Posterior vena cava (tissue), 2 donors: ENCODE data around the gene SLC36A2. TPM values are rescaled to one million over a fixed set of nuclear protein-coding genes. Genes with fewer than 3 reads are reported as not detected.
"Not testable (repeated sequence)": the region's sequence is repeated elsewhere in the genome, so short reads cannot be mapped to it uniquely, and the experiment has no call there.

ENCODE experiments used
- DNase-seq: peaks from one replicate; pipeline ENCODE4 v3.0.0-alpha.2; 2020; ENCODE audit warnings: low spot score
- intact Hi-C, 2 donors: fragments of 100-400 bp; cut with DNase I; formaldehyde crosslinking; loops; one replicate each; pipeline versions ENCODE4 v1.14.1 to v1.14.2; 2022 to 2023
- total RNA-seq, 2 donors: library from RNA; stranded (reverse); fragmentation: NEBNext Ultra II Directional; extraction: Animal tissue kit (Norgen Biotek cat#: 25700); gene quantifications; one replicate each; pipeline ENCODE4 v1.2.1, GENCODE V29; 2021
- donor health status: DM: yes; HTN: yes; CAD: no.
- donor health status: DM: yes; HTN: yes; CAD: no.

SLC36A2 gene
- total RNA-seq, 2 donors from 2014 or later: not detected

- no peak for DNase-seq
- intact Hi-C loops: no loop called here
Observed at GRCh38 chr5:151332857-151333256, 14.5 kb downstream of the SLC36A2 start.

- intact Hi-C loops: no loop called here
- DNase-seq: no peak
Observed at GRCh38 chr5:151328734-151329133, 18.6 kb downstream of the SLC36A2 start.

GRCh38 chr5:151327585-151327984 is 19.8 kb downstream of the SLC36A2 start:
- intact Hi-C loops: no loop called here
- DNase-seq: no peak

DNA sequence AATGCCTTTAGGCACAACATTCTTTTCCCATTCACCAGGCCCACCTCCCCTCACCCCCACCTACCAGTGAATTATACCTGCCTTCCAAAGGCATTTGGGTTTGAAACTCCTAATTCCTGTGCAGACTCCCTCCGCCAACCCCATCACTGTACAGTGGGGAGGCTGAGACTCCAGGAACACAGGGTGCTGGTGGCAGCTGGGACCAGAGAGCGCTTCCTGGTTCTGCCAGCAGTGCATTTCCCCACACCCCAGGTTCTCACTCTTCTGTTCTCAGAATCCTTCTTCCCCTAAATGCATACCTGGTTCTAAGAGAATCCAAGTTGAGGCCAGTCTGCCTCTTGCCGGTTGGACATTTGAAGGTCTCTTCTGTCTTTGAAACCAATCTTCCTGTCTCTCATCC is 21.1 kb downstream of the SLC36A2 start:
- intact Hi-C loops: no loop called here
- DNase-seq: no peak

- no peak for DNase-seq
- intact Hi-C loops: no loop called here
Observed at GRCh38 chr5:151320481-151320880, 26.9 kb downstream of the SLC36A2 start.

GRCh38 chr5:151318850-151319732 is 28.3 kb downstream of the SLC36A2 start:
- intact Hi-C loops: no loop called here
- no peak for DNase-seq

DNA sequence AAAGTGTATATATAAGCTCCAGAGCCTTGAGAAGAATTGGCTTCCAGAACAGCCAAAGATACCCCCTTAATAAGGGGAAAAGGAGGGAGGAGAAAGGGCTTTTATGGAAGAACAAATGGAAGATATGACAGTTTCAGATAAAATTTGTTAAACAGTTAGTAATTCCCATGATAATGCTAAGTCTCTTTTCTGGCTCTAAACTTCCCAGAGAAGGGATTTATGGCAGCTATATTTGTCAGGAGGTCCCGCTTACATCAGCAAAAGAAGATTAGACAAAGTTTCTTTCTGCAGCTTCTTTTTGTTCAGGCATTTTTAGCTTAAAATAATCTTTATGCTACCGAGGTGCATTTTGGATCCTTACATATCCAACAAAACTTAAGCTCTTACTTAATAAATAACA is 29.5 kb downstream of the SLC36A2 start:
- intact Hi-C loops: no loop called here
- no peak for DNase-seq

- intact Hi-C loops: no loop called here
Observed at GRCh38 chr5:151315998-151316597, 31.3 kb downstream of the SLC36A2 start.

DNA sequence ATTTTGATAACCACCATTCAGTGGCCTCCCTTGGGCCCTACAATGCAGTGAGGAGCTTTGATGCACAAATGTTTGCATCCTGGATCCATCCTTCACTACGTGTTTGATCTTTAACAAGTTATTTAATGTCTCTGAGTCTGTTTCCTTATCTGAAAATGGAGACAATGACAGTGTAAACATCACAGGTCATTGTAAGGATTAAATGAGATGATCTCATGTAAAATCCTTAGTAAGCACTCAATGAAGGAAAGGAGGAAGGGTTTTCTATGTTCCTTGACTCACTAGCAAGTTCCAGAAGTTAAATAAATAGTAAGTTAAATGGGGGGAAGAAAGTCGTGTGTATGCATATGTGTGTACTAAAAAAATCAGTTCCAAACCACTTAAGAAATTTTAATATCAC is 34.0 kb downstream of the SLC36A2 start:
- intact Hi-C loops: no loop called here
- no peak for DNase-seq

More at GRCh38 chr5:151315998-151316597, 31.3 kb downstream of the SLC36A2 start:
- DNase-seq: peak; percentile 90

DNA sequence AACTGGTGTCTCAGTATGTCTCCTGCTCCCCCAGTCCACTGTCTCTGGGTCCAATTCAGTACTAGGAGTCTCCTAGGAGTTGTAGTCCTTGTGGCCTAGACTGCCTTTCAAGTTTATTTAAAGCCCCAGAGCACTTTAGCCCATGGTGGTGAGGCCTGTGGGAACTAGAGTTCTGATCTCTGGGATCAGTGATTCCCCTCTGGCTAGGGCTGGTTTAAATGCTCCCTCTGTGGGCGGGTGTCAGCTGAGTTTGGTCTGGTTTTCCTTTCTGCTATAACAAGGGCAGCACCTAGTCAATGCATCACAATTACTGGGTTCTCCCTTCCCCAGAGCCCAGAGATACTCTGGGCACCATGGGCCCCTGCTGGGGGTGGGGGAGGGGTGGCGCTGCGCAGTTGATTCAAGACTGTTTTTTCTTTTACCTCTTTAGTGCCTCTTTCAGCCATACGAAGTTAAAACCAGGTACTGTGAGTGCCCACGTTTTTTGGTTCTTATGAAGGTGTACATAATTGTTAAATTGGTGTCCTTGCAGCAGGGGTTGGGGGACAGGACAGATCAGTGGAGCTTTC is 34.5 kb downstream of the SLC36A2 start:
- intact Hi-C loops: no loop called here
- DNase-seq: no peak

DNA sequence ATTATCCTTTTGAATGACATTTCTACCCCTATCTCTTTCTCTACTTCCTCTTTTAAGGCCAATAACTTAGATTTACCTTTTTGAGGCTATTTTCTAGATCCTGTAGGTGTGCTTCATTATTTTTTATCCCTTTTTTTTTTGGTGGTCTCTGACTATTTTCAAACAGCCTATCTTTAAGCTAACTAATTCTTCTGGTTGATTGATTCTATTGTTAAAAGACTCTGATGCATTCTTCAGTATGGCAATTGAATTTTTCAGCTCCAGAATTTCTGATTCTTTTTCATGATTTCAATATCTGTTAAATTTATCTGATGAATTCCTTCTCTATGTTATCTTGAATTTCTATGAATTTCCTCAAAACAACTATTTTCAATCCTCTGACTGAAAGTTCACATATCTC is 36.4 kb downstream of the SLC36A2 start:
- no peak for DNase-seq
- intact Hi-C loops: no loop called here

- DNase-seq, intact Hi-C loops: not testable (repeated sequence)
Observed at GRCh38 chr5:151309821-151310220, 37.5 kb downstream of the SLC36A2 start.

GRCh38 chr5:151309266-151309665 is 38.1 kb downstream of the SLC36A2 start:
- DNase-seq, intact Hi-C loops: not testable (repeated sequence)

- intact Hi-C loops: no loop called here
- DNase-seq: no peak
Observed at GRCh38 chr5:151303666-151304065, 43.7 kb downstream of the SLC36A2 start, which contains the start of gene SLC36A3. Gene SLC36A3 (minus strand): TSS chr5:151303766. CDS start chr5:151303354, 412 bp downstream.

DNA sequence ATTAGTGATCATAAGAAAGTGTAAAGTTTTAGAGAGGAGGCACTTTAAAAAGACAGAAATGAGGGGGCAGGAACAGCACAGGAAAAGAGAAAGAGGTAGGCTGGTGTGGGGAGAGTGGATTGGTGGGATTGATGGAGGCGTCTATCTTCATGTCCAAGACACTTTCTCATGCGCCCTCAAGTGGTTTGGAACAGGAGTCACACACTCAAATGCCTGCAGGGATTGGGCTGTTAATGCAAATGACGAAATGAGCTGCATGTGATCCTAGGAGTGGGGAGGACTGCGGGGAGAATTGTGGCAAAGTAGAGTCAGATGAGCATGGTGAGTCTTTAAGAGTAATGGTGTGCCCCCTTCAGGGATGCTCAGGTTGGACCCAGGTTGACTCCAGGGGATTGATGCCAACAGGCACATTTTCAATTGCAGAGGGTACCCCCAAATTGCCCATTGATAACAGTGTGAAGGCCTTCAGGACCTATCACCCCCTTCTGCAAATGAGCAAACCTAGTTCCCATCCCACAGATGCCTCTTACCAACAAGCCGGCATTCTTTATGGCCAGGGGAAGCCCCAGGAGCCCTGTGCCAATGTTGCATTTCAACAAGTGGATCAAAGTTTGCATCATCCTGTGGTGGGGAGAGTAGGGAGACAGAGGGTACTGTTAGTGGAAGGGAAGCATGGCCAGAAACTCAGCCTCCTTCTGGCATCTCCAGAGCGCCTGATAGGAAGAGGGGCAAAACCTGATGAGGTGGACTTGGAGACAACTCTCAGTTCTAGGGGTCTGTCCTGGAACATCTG is 49.1 kb downstream of the SLC36A2 start:
- DNase-seq: no peak
- intact Hi-C loops: no loop called here

DNA sequence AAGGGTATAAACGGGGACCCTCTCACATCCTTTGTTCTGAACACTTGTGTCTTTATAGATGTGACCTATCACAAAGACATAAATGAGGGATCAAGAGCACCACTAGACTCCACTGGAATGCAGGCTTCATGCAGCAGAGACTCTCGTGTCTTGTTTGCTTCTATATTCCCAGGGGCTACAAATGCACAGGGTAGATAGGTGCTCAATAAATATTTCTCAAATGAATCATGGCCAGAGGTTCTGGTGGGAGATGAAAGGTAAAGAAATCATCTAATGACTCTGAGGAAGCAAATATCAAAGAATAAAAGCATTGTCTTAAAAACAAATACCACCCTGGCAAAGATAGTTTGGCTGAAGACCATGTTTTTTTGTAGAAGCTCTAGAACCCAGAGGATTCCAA is 50.4 kb downstream of the SLC36A2 start:
- intact Hi-C loops: no loop called here
- no peak for DNase-seq

DNA sequence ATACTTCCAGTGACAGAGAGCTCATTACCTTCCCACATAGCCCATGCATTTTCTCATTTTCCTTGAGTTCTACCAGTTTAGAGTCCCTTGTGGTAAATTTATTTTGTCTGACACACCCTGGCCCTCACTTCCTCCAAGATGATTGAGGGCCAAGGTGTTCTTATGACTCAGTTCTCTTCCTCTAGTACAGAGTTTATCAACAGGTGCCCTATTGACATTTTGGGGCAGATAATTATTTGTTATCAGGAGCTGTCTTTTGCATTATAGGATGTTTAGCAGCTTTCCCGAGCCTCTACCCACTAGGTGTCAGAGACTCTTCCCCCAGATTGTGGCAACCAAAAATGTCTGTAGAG is 50.9 kb downstream of the SLC36A2 start:
- DNase-seq: no peak
- intact Hi-C loops: no loop called here

GRCh38 chr5:151295791-151296477 is 51.4 kb downstream of the SLC36A2 start:
- no peak for DNase-seq
- intact Hi-C loops: no loop called here

DNA sequence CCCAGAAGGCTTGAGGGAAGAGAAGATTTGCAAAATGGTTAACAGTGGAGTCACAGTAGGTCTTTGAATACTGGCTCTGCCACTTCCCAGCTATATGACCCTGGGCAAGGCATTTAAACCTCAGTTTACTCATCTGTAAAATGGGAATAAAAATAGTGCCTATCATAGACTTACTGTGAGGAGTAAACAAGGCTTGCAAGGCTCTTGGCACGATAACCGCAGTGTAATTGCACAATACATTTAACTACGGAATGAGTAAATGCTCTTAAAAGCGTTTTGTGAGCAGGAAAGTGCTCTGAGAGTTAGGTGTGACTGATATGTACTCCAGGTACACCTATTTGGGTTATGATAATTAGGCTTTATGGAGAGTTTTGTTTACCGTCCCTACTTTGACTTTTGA is 52.2 kb downstream of the SLC36A2 start:
- DNase-seq: no peak
- intact Hi-C loops: no loop called here
